ENCODE data around the gene SMTNL2. TPM values are rescaled to one million over a fixed set of nuclear protein-coding genes. Genes with fewer than 3 reads are reported as not detected.
A peak's percentile ranks its signal among the peaks of the same experiment; 100 is the strongest.

SMTNL2 gene
- total and polyA plus RNA-seq, 9 of the 15 experiments (the other 6 are each of a cell fraction or from before 2014, with no cell fraction given) = not detected

GRCh38 chr17:4536259-4536741, 48.0 kb upstream of the SMTNL2 start (continued):
- TF ChIP-seq, protein P1, sequence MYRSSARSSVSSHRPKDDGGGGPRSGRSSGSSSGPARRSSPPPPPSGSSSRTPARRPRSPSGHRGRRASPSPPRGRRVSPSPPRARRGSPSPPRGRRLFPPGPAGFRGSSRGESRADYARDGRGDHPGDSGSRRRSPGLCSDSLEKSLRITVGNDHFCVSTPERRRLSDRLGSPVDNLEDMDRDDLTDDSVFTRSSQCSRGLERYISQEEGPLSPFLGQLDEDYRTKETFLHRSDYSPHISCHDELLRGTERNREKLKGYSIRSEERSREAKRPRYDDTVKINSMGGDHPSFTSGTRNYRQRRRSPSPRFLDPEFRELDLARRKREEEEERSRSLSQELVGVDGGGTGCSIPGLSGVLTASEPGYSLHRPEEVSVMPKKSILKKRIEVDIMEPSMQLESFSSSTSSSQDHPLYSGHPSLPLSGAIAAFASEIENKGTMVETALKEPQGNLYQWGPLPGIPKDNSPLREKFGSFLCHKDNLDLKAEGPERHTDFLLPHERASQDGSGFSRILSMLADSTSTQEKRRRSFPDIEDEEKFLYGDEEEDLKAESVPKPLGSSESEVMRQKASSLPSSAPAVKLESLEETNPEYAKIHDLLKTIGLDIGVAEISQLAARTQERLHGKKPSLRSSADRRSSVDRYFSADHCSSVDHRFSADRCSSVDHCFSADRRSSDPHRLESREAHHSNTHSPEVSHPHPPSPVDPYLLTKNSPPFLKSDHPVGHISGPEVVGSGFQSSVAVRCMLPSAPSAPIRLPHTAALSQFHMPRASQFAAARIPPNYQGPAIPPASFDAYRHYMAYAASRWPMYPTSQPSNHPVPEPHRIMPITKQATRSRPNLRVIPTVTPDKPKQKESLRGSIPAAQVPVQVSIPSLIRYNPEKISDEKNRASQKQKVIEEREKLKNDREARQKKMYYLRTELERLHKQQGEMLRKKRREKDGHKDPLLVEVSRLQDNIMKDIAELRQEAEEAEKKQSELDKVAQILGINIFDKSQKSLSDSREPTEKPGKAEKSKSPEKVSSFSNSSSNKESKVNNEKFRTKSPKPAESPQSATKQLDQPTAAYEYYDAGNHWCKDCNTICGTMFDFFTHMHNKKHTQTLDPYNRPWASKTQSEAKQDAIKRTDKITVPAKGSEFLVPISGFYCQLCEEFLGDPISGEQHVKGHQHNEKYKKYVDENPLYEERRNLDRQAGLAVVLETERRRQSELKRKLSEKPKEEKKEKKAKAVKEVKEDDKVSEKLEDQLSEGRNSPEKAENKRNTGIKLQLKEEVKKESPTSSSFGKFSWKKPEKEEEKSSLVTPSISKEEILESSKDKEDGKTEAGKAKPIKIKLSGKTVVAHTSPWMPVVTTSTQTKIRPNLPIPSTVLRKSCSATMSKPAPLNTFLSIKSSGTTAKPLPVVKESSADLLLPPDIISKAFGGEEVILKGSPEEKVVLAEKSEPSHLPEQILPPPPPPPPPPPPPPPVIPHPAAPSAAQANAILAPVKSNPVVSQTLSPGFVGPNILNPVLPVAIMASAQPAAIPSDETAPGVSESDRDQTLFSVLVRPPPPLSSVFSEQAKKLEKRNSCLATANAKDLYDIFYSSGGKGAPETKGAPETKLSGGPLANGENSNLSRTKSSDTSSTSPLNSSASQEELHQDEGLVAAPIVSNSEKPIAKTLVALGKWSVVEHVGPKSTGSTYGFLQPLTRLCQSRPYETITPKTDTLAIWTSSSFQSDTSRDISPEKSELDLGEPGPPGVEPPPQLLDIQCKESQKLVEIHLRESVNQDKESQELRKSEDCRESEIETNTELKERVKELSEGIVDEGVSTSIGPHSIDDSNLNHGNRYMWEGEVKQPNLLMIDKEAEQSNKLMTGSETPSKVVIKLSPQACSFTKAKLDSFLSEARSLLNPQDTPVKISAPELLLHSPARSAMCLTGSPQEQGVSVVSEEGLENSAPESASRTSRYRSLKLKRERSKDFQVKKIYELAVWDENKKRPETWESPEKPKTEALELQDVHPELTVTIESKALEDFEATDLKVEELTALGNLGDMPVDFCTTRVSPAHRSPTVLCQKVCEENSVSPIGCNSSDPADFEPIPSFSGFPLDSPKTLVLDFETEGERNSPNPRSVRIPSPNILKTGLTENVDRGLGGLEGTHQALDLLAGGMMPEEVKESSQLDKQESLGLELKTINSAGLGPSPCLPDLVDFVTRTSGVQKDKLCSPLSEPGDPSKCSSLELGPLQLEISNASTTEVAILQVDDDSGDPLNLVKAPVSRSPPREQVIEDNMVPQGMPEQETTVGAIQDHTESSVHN (IDR thresholded peaks at IDR 0.05; ENCODE audit: borderline replicate concordance in 1 of 2, low read depth in 1 of 2) = no peak
- TF ChIP-seq MECOM (CRISPR knock-in tag; IDR thresholded peaks at IDR 0.05) (no peak), NFYB (IDR thresholded peaks at IDR 0.05; ENCODE audit: extremely low read depth, insufficient read length) (no peak), HDAC2 (IDR thresholded peaks at IDR 0.05) (no peak), TRIM28 (IDR thresholded peaks at IDR 0.05) (no peak), FIP1L1 (IDR thresholded peaks at IDR 0.05; ENCODE audit: low read depth, low read length, poor library complexity, severe bottlenecking) (peak; percentile 54), KAT8 (IDR thresholded peaks at IDR 0.05; ENCODE audit: low read depth) (no peak), ZNF780A (CRISPR knock-in tag; IDR thresholded peaks at IDR 0.05) (no peak), ADNP (tag; IDR thresholded peaks at IDR 0.05) (no peak), THAP12 (CRISPR knock-in tag; IDR thresholded peaks at IDR 0.05) (no peak), RAD51 (IDR thresholded peaks at IDR 0.05; ENCODE audit: borderline replicate concordance, low read depth) (no peak), ESRRA (IDR thresholded peaks at IDR 0.05; ENCODE audit: borderline replicate concordance, low read depth) (no peak)
- TF ChIP-seq, protein P2, sequence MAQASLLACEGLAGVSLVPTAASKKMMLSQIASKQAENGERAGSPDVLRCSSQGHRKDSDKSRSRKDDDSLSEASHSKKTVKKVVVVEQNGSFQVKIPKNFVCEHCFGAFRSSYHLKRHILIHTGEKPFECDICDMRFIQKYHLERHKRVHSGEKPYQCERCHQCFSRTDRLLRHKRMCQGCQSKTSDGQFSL (CRISPR knock-in tag; IDR thresholded peaks at IDR 0.05) = 0 out of 2 replicates have a peak, but pooled peaks have one; percentile 65
- TF ChIP-seq, protein P2 (tag; IDR thresholded peaks at IDR 0.05) = no peak
- TF ChIP-seq, protein P3, sequence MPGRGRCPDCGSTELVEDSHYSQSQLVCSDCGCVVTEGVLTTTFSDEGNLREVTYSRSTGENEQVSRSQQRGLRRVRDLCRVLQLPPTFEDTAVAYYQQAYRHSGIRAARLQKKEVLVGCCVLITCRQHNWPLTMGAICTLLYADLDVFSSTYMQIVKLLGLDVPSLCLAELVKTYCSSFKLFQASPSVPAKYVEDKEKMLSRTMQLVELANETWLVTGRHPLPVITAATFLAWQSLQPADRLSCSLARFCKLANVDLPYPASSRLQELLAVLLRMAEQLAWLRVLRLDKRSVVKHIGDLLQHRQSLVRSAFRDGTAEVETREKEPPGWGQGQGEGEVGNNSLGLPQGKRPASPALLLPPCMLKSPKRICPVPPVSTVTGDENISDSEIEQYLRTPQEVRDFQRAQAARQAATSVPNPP (IDR thresholded peaks at IDR 0.05; ENCODE audit: borderline replicate concordance, insufficient read depth, insufficient read length) = no peak
